HepG2 (cell line): Measurements from ENCODE around the gene GPBAR1. TPM values are rescaled to one million over a fixed set of nuclear protein-coding genes. Genes with fewer than 3 reads are reported as not detected.

ENCODE experiments used
- CREB1 ChIP-seq, 2 experiments: fragments of 450-650 bp in 1 of 2; IDR thresholded peaks; 2 replicates each; pipeline ENCODE4 v1.6.1; 2016 to 2017; ENCODE audit warnings: control low read depth in 1 of 2, mild to moderate bottlenecking in 1 of 2, missing compliant biosample characterization in 1 of 2, missing genetic modification characterization in 1 of 2
- FOXM1 ChIP-seq: sonication (generic); formaldehyde crosslinking; IDR thresholded peaks from 2 replicates; pipeline ENCODE4 v1.5.0; 2020; ENCODE audit warnings: missing genetic modification reagents
- GMEB2 ChIP-seq: IDR thresholded peaks from 2 replicates; pipeline ENCODE4 v1.6.1; 2016; ENCODE audit warnings: missing biosample characterization, missing genetic modification reagents, low read depth
- HIVEP1 ChIP-seq: sonication (generic); formaldehyde crosslinking; IDR thresholded peaks from 2 replicates; pipeline ENCODE4 v1.4.0; 2020; ENCODE audit warnings: mild to moderate bottlenecking, missing genetic modification reagents
- HNRNPUL1 ChIP-seq: fragments of 200-400 bp; formaldehyde crosslinking; IDR thresholded peaks from 2 replicates; pipeline ENCODE4 v1.6.1; 2017; ENCODE audit warnings: low read depth, mild to moderate bottlenecking, low read length, moderate library complexity
- HOXA3 ChIP-seq: sonication (generic); formaldehyde crosslinking; IDR thresholded peaks from 2 replicates; pipeline ENCODE4 v1.5.0; 2020; ENCODE audit warnings: missing genetic modification reagents
- KAT8 ChIP-seq: IDR thresholded peaks from 2 replicates; pipeline ENCODE4 v1.6.1; 2016; ENCODE audit warnings: missing genetic modification reagents, missing compliant biosample characterization
- MTA1 ChIP-seq: sonication (generic); formaldehyde crosslinking; IDR thresholded peaks from 2 replicates; pipeline ENCODE4 v1.4.0; 2020; ENCODE audit warnings: missing genetic modification reagents, mild to moderate bottlenecking, borderline replicate concordance
- MTF2 ChIP-seq: sonication (generic); formaldehyde crosslinking; IDR thresholded peaks from 2 replicates; pipeline ENCODE4 v1.5.0; 2020; ENCODE audit warnings: missing genetic modification reagents, borderline replicate concordance
- NCOA2 ChIP-seq: sonication (generic); formaldehyde crosslinking; IDR thresholded peaks from 2 replicates; pipeline ENCODE4 v1.8.0; 2022; ENCODE audit warnings: inconsistent platforms
- NFATC3 ChIP-seq: sonication (generic); formaldehyde crosslinking; IDR thresholded peaks from 2 replicates; pipeline ENCODE4 v1.5.1; 2020; ENCODE audit warnings: mild to moderate bottlenecking, missing genetic modification reagents
- NR2F2 ChIP-seq: IDR thresholded peaks from 2 replicates; pipeline ENCODE4 v1.6.1; 2012; ENCODE audit warnings: low read depth, inconsistent platforms, borderline replicate concordance
- RAD21 ChIP-seq: fragments of 450-650 bp; formaldehyde crosslinking; IDR thresholded peaks from 2 replicates; pipeline ENCODE4 v1.5.0; 2020; ENCODE audit warnings: mild to moderate bottlenecking
- RELA ChIP-seq: sonication (generic); formaldehyde crosslinking; IDR thresholded peaks from 2 replicates; pipeline ENCODE4 v1.4.0; 2020; ENCODE audit warnings: missing genetic modification reagents
- SMAD3 ChIP-seq: sonication (generic); formaldehyde crosslinking; IDR thresholded peaks from 2 replicates; pipeline ENCODE4 v1.4.0; 2020; ENCODE audit warnings: missing genetic modification reagents
- SMARCC2 ChIP-seq: fragments of 450-650 bp; IDR thresholded peaks from 2 replicates; pipeline ENCODE4 v1.6.1; 2017; ENCODE audit warnings: antibody characterized with exemption, mild to moderate bottlenecking
- SRF ChIP-seq: IDR thresholded peaks from 2 replicates; pipeline ENCODE4 v1.6.1; 2011; ENCODE audit warnings: mild to moderate bottlenecking, low read depth, low read length, moderate library complexity
- TP53 ChIP-seq: sonication (generic); formaldehyde crosslinking; conservative IDR thresholded peaks from 2 replicates; pipeline ENCODE4 v1.4.0; 2020; ENCODE audit warnings: missing genetic modification reagents
- ZBTB3 ChIP-seq: sonication (generic); formaldehyde crosslinking; IDR thresholded peaks from 2 replicates; pipeline ENCODE4 v1.4.0; 2020; ENCODE audit warnings: low read depth, mild to moderate bottlenecking, moderate library complexity, missing genetic modification reagents, borderline replicate concordance
- ZBTB8A ChIP-seq: sonication (generic); formaldehyde crosslinking; IDR thresholded peaks from 2 replicates; pipeline ENCODE4 v1.4.0; 2020; ENCODE audit warnings: mild to moderate bottlenecking, low read depth, missing genetic modification reagents, borderline replicate concordance
- ZC3H13 ChIP-seq: sonication (generic); formaldehyde crosslinking; IDR thresholded peaks from 2 replicates; pipeline ENCODE4 v1.8.1; 2023; ENCODE audit warnings: mild to moderate bottlenecking, missing genetic modification reagents, moderate library complexity
- ZMAT5 ChIP-seq: sonication (generic); formaldehyde crosslinking; IDR thresholded peaks from 2 replicates; pipeline ENCODE4 v1.5.0; 2020; ENCODE audit warnings: mild to moderate bottlenecking, low read depth, missing genetic modification reagents, borderline replicate concordance
- ZNF143 ChIP-seq: sonication (generic); formaldehyde crosslinking; IDR thresholded peaks from 2 replicates; pipeline ENCODE4 v1.4.0; 2020; ENCODE audit warnings: missing genetic modification reagents
- ZNF224 ChIP-seq: sonication (generic); formaldehyde crosslinking; IDR thresholded peaks from 2 replicates; pipeline ENCODE4 v1.5.0; 2020; ENCODE audit warnings: mild to moderate bottlenecking, missing genetic modification reagents
- ZNF263 ChIP-seq: sonication (generic); formaldehyde crosslinking; IDR thresholded peaks from 2 replicates; pipeline ENCODE4 v1.4.0; 2020; ENCODE audit warnings: missing genetic modification reagents
- ZNF709 ChIP-seq: sonication (generic); formaldehyde crosslinking; IDR thresholded peaks from 2 replicates; pipeline ENCODE4 v1.5.0; 2020; ENCODE audit warnings: mild to moderate bottlenecking, missing genetic modification reagents
- ZNF841 ChIP-seq: sonication (generic); formaldehyde crosslinking; IDR thresholded peaks from 2 replicates; pipeline ENCODE4 v1.8.1; 2023; ENCODE audit warnings: missing genetic modification reagents, borderline replicate concordance
- polyA plus RNA-seq, 8 experiments: library from polyadenylated mRNA; depleted of rRNA in 3 of 8; stranded (reverse) in 7 of 8; unstranded in 1 of 8; fragments of >200 nt; fragmentation: Illumina TruSeq in 4 of 8; extraction: Trizol in 4 of 8; gene quantifications; 2 replicates each; pipeline versions ENCODE4 v1.2.1 to v1.2.3, GENCODE V29; 2011 to 2016; ENCODE audit warnings: low read depth in 4 of 8, missing spikeins in 1 of 8, mixed read lengths in 1 of 8; ENCODE audit not compliant: insufficient read depth in 1 of 8
- total RNA-seq, 5 experiments: library from RNA; depleted of rRNA; stranded (reverse); fragments of >200 nt; fragmentation: Illumina TruSeq; extraction: Trizol; gene quantifications; 2 replicates each; pipeline ENCODE4 v1.2.3, GENCODE V29; 2016; ENCODE audit warnings: low read depth in 1 of 5
- TF ChIP-seq, protein P1 (sequence below): sonication (generic); formaldehyde crosslinking; IDR thresholded peaks from 2 replicates; pipeline ENCODE4 v1.4.0; 2020; ENCODE audit warnings: missing genetic modification reagents

Gene GPBAR1
- total and polyA plus RNA-seq, 2 of the 13 experiments (the other 11 are each of a cell fraction or from before 2014, with no cell fraction given): 0.05 to 0.09 TPM

- TF ChIP-seq HOXA3 (CRISPR knock-in tag) (peak; percentile 96), RAD21 (CRISPR knock-in tag) (peak; percentile 40), NCOA2 (CRISPR knock-in tag) (no peak), SRF (no peak; the same call in 1 of the 2 replicates), HIVEP1 (CRISPR knock-in tag) (peak; percentile 58; the same call in 1 of the 2 replicates), MTA1 (CRISPR knock-in tag) (no peak), FOXM1 (CRISPR knock-in tag) (no peak), ZBTB3 (CRISPR knock-in tag) (0 out of 2 replicates have a peak, but pooled peaks have one; percentile 56), SMAD3 (peak; percentile 76), CREB1 (IDR thresholded peaks at IDR 0.05) (peak; percentile 88), CREB1 (CRISPR knock-in tag; IDR thresholded peaks at IDR 0.05) (peak; percentile 90), RELA (peak; percentile 64; the same call in 1 of the 2 replicates), ZNF709 (CRISPR knock-in tag) (peak; percentile 91), KAT8 (CRISPR knock-in tag) (peak; percentile 94), TP53 (CRISPR knock-in tag) (peak; percentile 81; the same call in 1 of the 2 replicates), ZNF143 (CRISPR knock-in tag) (peak; percentile 98), NR2F2 (no peak), ZNF263 (CRISPR knock-in tag) (0 out of 2 replicates have a peak, but pooled peaks have one; percentile 63), ZC3H13 (CRISPR knock-in tag) (no peak), MTF2 (no peak), ZNF224 (peak; percentile 85; the same call in 1 of the 2 replicates), SMARCC2 (no peak), GMEB2 (CRISPR knock-in tag) (peak; percentile 85), ZMAT5 (no peak), NFATC3 (no peak), ZBTB8A (no peak), HNRNPUL1 (no peak), ZNF841 (no peak)
- TF ChIP-seq, protein P1, sequence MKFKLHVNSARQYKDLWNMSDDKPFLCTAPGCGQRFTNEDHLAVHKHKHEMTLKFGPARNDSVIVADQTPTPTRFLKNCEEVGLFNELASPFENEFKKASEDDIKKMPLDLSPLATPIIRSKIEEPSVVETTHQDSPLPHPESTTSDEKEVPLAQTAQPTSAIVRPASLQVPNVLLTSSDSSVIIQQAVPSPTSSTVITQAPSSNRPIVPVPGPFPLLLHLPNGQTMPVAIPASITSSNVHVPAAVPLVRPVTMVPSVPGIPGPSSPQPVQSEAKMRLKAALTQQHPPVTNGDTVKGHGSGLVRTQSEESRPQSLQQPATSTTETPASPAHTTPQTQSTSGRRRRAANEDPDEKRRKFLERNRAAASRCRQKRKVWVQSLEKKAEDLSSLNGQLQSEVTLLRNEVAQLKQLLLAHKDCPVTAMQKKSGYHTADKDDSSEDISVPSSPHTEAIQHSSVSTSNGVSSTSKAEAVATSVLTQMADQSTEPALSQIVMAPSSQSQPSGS (CRISPR knock-in tag): peak; percentile 68
Observed at GRCh38 chr2:218269900-218270720, 9.3 kb downstream of the GPBAR1 start, which contains the start of the genes AAMP and PNKD (continued).
